Measurements from ENCODE around the gene URB1.

URB1 gene

DNA sequence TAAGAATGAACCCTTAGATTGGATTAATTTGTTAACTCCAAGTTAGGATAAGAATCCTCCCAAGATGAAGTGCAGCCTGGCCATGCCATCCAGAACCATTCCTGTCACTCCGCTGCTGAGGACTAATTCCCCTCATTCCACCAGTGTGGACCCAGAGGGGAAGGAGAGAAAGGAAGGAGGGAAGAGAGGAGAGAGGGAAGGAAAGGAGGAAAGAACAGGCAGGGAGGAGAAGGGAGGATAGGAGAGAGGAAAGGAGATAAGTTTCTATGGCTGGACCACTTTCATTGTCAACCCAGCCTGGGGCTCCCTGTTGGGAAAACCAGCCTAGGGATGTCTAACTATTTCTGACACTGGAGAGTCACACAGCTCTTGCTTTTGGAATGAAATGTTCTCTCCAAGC is 89.4 kb downstream of the URB1 start:
- H3K27ac ChIP-seq = no peak overlapping the region
- TF ChIP-seq, protein P1, sequence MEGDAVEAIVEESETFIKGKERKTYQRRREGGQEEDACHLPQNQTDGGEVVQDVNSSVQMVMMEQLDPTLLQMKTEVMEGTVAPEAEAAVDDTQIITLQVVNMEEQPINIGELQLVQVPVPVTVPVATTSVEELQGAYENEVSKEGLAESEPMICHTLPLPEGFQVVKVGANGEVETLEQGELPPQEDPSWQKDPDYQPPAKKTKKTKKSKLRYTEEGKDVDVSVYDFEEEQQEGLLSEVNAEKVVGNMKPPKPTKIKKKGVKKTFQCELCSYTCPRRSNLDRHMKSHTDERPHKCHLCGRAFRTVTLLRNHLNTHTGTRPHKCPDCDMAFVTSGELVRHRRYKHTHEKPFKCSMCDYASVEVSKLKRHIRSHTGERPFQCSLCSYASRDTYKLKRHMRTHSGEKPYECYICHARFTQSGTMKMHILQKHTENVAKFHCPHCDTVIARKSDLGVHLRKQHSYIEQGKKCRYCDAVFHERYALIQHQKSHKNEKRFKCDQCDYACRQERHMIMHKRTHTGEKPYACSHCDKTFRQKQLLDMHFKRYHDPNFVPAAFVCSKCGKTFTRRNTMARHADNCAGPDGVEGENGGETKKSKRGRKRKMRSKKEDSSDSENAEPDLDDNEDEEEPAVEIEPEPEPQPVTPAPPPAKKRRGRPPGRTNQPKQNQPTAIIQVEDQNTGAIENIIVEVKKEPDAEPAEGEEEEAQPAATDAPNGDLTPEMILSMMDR (IDR thresholded peaks at IDR 0.05) = no peak
- TF ChIP-seq ZFX (IDR thresholded peaks at IDR 0.05; ENCODE audit: borderline replicate concordance) = no peak

DNA sequence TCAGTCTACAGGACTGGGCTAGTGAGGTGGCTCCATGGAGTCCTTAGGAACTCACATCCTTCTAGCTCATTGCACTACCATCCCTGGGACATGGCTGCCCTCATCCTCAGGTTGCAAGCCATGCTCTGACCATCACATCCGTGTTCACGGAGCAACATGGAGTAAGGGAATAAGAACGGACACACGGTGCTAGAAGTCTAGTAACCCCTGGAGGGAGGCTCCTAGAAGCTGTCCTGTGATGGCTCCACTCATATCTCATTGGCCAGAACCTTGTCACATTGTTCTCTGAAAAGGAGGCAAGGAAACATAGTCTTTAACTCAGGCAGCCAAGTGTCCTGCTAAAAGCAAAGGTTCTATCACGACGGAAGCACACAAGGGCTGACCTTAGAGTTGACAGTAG is 90.3 kb downstream of the URB1 start:
- no peak overlapping the region for H3K27ac ChIP-seq
- no peak for TF ChIP-seq ZFX (IDR thresholded peaks at IDR 0.05; ENCODE audit: borderline replicate concordance)
- TF ChIP-seq, protein P1 (IDR thresholded peaks at IDR 0.05) = no peak

DNA sequence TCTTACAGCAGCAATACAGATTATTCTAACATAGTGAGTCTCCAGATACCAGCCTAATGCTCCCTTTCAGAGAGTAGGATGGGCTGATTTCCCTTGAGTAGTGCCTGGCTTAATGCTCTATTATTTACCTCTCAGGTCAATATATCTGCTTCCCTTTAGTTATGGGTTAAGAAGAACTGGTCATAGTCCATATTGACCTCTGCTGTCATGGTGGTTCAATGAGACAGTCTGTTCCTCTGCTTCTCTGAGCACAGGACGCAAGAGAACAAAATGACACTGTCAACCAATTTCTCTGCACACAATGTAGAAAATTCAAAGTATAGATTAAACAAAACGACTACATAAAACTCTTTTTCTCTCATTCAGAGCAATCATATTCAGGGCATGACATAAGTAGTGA is 91.2 kb downstream of the URB1 start:
- H3K27ac ChIP-seq = no peak overlapping the region
- no peak for TF ChIP-seq ZFX (IDR thresholded peaks at IDR 0.05; ENCODE audit: borderline replicate concordance)

DNA sequence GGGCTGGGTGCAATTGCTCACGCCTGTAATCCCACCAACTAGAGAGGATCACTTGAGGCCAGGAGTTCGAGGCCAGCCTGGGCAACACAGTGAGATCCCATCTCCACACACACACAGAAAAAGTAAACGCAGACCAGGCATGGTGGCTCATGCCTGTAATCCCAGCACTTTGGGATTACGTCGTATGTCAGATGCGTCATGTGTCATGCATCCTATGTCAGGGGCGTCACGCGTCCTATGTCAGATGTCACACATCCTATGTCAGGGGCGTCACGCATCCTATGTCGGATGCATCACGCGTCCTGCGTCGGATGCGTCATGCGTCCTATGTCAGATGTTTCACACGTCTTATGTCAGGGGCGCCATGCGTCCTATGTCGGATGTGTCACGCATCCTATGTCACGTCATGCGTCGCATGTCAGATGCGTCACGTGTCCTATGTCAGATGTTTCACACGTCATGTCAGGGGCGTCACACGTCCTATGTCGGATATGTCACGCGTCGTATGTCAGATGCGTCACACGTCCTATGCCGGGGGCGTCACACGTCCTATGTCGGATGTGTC is 92.6 kb downstream of the URB1 start:
- H3K27ac ChIP-seq = no peak overlapping the region
- TF ChIP-seq, protein P1 (IDR thresholded peaks at IDR 0.05) = no peak
- TF ChIP-seq ZFX (IDR thresholded peaks at IDR 0.05; ENCODE audit: borderline replicate concordance) = no peak

DNA sequence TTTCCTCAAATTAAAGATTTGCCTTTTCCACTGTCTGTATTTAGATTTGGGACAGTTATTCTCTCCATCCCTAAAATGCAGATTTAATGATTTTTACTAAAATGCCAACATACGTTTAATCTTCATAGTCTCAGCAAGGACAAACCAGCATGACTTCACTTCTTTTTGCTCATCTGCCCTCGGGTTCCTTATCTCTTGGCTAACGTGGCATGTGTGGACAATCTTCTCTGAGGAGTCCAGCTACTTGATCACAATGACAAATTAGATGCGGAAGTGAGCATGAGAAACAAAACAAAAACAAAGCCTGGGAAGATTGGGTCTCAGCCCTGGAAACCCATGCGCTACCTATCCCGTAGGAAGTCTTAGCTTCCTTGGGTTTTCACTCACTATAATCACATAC is 93.1 kb downstream of the URB1 start:
- TF ChIP-seq, protein P1 (IDR thresholded peaks at IDR 0.05) = no peak
- TF ChIP-seq ZFX (IDR thresholded peaks at IDR 0.05; ENCODE audit: borderline replicate concordance) = no peak
- no peak overlapping the region for H3K27ac ChIP-seq

DNA sequence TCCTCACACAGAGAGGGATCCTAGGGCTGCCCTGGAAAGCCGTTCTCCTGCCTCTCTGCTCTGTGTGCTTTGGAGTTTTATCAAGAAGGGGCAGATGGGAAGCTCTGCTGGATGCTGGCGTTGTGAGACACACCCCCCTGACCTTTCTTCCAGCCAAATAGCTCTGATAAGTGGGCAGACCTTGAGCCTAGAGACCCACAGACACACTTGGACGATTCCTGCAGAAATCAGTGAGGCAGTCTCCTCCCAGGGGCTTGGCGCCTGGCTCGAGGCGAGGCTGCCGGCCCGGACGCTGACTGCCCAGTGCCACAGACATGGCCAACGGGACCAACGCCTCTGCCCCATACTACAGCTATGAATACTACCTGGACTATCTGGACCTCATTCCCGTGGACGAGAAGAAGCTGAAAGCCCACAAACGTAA is 94.1 kb downstream of the URB1 start, which contains the start of gene MRAP:
Gene MRAP (plus strand): TSS at position 198 of the 424 bp plus-strand sequence. CDS start 117 bp downstream, at position 315.
- no peak within 1 kb of the TSS for H3K27ac ChIP-seq
- no peak for TF ChIP-seq ZFX (IDR thresholded peaks at IDR 0.05; ENCODE audit: borderline replicate concordance)
- TF ChIP-seq, protein P1 (IDR thresholded peaks at IDR 0.05) = no peak

DNA sequence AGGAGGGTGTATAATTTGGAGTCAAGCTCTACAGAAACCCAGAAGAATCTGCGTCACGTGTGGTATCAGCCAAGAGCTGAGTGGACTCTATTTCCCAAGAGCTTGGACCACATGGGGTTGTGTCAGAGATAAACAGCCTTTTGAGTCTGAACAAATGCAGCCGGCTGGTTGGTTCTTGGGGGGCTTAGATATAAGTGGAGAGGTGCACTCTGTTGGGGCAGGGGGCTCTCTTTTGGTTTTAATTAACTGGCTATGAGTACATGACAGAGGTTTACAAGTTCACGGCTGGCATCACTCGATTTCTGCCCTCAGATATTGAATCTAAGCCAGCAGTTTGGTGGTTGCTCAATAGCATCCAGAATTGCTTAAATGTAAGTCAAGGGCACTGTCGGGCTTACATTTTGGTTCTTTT is 94.7 kb downstream of the URB1 start:
- no peak overlapping the region for H3K27ac ChIP-seq
- TF ChIP-seq, protein P1 (IDR thresholded peaks at IDR 0.05) = no peak
- TF ChIP-seq ZFX (IDR thresholded peaks at IDR 0.05; ENCODE audit: borderline replicate concordance) = no peak

DNA sequence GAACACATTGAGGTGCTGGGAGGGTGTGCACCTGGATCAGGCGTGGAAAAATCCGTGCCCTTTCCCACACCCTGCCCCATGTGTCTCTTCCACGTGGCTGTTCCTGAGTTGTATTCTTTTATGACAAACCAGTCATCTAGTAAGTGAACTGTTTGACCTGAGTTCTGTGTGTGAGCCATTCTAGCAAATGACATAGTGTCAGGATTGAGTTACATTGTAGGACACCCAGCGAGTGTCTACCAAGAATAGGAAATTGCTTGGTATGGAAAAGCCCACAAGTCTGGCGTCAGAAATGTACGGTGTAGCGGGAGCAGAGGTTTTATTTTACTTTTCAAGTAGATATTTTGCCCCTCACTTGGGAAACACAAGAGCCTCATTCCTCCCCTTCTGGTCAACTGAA is 95.4 kb downstream of the URB1 start:
- no peak overlapping the region for H3K27ac ChIP-seq
- TF ChIP-seq ZFX (IDR thresholded peaks at IDR 0.05; ENCODE audit: borderline replicate concordance) = no peak
- TF ChIP-seq, protein P1 (IDR thresholded peaks at IDR 0.05) = no peak

Measured in 22Rv1 (cell line).